NCI-H1417 treated with DMSO at 0.1 percent for 48 hours (cell line): ENCODE results near the gene NT5C3B.
"Not testable (repeated sequence)": the region's sequence is repeated elsewhere in the genome, so short reads cannot be mapped to it uniquely, and the experiment has no call there.

Experiments used
- DNase-seq: peaks from one replicate; lab custom pipeline; 2025; lab: John Stamatoyannopoulos, UW

The NT5C3B gene

DNA sequence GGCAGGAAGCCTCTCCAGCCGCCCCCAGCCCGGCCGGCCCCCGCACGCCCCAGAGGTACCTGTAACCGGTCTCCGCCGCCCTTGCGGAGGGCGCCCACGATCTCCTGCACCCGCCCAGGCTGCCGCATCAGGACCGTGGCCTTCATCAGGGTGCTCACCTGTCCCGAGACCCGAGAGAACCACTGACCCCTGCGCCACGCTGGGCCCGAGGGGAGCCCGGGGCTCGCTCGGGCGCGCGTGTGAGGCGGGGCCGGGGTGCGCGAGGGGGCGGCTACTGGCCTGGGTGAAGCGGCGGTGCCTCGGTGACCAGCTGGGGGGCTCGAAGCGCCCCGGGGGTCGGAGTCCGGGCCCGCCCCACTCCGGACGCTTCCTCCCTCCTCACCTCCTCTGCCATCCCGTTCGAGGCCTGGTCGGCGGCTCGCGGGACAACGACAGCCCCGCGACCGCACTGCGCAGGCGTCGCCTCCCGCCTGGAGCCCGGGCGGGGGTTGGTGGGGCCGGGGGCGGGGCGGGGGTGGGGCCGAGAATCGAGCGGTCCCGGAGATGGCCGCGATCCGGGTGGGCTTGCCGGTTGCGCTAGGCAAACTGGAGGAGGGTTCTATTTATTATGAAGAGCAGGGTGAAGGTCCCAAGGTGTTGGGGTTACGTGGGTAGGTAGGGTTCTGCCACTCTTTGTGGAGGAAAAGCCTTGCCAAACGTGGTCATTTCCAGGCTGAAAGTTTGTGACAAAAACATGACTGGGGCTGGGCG, at the start of gene NT5C3B:
TSS of gene NT5C3B (minus strand) at position 433 of the 750 bp plus-strand sequence. CDS start at position 394, 39 bp downstream.
- no peak for DNase-seq

DNA sequence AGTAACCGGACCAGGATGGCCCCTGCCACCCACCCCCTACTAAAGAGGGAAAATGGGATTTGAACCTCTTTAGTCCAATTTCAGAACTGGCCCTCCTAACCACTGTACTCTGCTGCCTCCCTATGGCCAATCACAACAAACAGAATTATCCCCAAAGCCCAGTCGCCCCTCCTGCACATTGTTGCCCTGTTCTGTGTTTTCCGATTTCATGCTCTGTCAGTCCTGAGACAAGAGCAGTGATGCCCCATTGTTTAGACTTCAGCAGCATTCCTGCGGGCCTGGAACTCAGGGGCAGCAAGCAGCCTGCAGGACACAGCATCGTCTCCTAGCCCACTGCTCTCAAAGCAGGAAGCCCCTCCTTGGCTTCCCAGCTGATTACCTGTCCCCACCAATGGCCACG, 49.7 kb upstream of the NT5C3B start:
- no peak for DNase-seq

DNA sequence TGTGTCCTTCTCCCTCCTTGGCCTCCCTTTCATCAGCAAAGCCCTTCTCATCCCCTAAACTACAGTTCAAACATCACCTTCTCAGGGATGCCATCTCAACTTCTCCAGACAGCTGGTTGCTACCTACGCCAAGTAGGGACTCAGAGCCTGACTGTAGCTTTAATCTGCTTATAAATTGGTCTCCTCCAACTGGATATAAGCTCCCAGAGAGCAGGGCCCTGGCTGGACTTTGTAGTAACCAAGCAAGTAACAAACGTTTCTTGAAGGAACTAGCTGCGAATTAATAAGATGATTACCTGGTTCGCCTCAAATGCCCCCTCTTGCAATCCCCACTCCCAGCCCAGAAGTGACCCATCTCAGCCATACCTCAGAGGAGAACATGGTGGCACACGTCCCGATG, 46.7 kb upstream of the NT5C3B start:
- DNase-seq: no peak

DNA sequence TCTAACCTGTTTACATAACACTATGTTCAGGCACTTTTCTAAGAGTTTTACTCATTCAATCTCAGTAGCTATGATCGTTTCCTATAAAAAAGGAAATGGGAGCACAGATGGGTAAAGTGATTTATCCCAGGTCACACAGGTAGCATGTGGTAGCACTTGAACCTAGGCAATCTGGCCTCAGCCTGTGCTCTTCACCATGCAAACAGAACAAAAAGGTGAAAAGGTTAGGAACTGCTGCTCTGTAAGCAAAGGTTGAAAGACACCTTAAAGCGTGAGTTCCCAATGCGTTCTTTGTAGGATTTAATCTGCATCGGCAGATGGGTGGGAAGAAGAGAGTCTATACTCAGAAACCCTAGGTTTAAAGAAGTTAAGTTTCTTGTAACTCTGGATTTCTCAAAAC, 44.1 kb upstream of the NT5C3B start:
- DNase-seq: no peak

DNA sequence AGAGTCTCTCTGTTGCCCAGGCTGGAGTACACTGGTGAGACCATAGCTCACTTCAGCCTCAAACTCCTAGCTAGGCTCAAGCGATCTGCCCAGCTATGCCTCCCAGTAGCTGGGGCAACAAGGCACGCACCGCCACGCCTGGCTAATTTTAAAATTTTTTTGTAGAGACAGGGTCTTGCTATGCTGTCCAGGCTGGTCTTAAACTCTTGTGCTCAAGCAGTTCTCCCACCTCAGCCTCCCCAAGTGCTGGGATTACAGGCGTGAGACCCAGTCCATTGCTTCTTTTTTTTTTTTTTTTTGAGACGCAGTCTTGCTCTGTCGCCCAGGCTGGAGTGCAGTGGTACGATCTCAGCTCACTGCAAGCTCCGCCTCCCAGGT, 38.2 kb upstream of the NT5C3B start:
- not testable (repeated sequence) for DNase-seq

DNA sequence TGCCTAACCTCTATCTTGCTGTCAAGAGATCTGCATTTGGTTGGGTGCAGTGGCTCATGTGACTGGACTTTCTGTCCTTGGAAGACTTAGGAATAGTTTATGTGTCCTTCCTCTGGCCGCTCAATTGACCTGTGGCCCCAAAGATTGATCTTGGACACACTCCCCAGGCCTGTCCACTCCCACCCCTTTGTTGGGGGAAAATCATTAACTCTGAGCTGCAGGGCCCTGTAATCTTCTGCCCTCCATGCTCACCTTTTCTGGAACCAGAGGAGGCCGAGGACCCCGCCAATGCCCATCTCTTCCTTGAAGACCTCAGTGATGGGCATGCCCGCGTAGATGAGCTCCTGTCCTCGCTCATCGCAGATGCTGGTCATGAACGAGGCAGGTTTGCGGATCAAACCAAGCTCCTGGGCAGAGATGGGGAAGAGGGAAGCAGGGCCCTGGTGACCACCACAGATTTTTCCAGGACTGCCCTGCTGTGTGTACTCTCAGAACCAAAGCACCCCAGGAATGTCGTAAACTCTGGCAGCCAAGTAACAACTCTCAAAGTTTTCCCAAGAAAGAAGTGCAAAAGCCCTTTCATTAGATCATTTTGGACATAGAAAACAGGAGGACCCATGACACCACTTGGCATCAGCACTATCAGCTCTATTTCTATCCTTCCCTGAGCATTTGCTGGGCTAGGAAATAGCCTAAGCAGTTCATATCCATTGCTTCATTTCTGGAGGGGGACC, 37.7 kb upstream of the NT5C3B start:
- DNase-seq: no peak

DNA sequence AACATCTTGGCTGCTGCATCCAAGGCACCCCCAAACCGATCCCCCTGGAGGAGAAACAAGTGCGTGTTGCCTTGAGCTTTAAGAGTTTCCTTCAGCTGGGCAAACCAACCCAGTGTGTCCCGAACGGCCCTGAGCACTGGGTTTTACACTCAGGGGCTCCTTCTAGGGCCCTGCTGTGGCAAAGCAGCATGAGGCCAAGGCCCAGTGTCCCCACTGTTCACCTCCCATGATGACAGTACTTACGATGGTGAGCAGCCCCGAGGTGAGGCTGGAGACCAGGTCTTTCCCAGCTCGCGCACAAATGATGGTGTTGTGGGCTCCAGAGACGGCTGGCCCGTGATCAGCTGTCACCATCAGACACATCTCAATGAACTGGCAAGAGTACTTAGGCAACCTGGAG, 35.8 kb upstream of the NT5C3B start:
- no peak for DNase-seq

DNA sequence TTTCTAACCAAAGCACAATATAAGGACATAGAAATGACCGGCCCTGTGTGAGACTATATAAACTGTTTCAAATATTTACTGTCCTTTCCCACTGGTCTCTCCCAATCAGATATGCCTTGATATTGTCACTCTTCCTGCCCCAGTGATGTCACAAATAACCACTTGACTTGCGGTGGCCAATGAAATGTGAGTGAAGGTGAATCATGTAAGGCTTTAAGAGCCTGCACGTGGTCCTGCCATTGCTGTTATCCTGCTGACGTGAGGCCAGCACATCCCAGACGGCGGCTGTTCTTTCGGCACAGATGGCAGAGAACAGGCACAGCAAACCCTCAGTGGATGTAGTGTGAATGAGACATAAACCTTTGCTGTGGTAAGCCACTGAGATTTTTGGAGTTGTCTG, 34.6 kb upstream of the NT5C3B start:
- DNase-seq: no peak

DNA sequence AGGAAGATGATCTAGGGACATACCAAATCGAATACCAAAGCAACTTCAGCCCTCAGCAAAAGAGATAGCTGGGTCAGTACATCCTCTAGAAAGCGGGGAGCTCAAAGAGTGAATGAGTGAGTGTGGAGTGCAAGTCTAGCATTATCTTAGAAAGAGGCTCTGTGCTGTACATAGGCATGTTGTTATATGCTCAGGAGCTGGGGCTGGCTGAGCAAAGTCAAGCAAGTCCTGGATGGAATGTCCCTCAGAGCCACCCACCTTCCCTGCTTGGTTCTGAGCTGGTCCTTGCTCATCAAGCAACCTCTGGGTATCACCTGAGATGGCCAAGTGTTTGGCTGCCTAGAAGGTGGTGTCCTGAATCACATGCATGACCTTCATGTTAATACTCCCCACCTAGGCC, 34.1 kb upstream of the NT5C3B start:
- no peak for DNase-seq

DNA sequence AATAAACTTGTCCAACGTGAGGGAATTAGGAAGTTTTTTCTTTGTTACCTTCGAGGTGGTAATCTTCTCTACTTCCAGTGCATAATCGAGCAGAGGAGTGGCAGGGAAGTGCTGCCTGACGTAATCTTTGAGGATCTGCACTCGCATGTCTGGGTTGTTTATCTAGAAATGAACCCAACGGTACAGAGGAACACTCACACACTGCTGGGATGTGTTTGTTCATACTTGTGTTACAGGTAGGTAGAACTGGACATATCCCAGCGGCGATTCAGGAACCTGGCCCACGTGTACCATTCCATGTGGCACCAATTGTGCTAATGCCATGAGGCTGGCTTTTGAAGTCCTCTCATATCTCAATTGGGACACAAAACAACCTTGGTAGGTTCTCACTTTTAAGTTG, 33.4 kb upstream of the NT5C3B start:
- DNase-seq: no peak

DNA sequence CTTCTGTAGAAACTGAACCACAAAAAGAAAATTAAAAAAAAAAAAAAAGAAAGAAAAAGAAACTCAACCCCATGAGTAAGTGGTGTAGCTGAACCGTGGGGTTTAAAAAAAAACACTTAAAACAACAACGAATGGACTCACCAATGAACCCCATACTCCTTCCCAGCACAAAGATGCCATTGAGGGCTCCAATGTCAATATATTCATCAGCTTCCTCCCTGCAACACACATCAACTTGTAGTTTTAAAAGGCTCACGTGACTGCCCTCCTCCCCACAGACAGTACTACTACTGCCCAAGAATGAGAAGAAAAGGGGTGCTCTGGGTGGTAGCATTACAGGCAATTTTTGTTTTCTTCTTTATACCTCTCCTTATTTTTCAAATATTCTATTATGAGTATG, 32.5 kb upstream of the NT5C3B start:
- DNase-seq: no peak

DNA sequence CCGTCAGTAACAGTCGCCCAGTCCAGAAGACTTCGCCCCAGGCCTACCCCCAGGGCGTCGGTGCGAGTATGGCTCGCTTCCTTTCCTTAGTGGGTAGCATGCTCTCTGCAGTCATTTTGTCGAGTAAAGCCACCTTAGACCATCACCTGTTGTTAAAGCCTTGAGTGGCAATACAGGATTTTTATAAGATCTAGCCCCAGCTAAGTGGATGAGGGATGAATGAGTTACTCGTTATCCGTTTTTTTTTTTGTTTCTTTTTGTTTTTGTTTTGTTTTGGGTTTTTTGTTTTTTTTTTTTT, 29.5 kb upstream of the NT5C3B start:
- no peak for DNase-seq

DNA sequence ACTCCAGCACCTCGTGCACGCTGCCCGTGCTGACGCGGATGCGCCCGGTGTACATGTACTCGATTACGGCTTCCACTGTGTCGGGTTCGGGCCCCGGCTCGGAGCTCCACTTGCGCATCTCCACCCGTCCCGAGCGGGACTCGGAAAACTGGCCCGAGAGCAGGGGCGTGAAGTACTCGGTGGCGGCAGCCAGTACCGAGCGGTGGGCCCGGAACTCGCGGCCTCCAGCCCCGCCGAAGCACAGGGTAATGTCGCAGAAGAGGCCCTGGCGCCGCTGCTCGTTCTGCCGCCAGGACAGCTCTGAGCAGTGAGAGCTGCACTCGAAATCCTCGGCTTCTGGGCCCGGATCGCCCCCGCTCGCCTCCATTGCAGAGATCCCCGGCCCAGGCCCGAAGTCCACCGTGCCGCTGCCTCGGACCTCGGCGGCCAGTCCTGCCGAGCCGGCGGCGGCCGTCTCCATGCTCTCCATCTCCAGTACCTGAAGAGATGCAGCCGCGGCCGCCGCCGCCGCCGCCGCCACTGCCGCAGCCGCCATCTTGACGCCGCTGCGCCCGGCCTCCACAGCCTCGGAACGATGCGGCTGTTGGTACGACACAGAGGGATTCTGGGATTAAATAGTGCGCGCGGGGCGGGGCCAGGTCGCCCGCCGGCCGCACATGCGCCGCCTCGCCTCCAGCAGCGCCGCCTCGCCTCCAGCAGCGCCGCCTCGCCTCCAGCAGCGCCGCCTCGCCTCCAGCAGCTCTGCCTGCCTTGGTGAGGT, 29.0 kb upstream of the NT5C3B start, which contains the start of gene KLHL11:
TSS of gene KLHL11 (minus strand) at position 588 of the 760 bp plus-strand sequence. CDS start at position 535, 53 bp downstream.
- peak; percentile 13 for DNase-seq

DNA sequence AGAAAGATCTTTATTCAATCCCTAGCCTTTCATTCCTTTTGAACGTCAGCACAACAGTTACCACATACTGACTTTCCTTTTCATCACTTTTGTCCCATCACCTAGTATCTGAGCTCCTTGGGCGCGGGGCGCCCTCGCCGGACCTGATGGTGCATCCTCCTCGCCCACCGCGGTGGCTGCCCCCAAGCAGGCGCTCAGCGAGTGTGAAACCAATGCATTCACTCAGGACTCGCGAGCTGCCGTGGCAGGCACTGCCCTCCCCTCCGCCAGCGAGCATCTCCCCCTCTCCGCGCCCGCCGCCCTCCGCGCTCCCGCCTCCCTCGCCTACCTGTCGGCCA, 28.4 kb upstream of the NT5C3B start:
- DNase-seq: no peak

DNA sequence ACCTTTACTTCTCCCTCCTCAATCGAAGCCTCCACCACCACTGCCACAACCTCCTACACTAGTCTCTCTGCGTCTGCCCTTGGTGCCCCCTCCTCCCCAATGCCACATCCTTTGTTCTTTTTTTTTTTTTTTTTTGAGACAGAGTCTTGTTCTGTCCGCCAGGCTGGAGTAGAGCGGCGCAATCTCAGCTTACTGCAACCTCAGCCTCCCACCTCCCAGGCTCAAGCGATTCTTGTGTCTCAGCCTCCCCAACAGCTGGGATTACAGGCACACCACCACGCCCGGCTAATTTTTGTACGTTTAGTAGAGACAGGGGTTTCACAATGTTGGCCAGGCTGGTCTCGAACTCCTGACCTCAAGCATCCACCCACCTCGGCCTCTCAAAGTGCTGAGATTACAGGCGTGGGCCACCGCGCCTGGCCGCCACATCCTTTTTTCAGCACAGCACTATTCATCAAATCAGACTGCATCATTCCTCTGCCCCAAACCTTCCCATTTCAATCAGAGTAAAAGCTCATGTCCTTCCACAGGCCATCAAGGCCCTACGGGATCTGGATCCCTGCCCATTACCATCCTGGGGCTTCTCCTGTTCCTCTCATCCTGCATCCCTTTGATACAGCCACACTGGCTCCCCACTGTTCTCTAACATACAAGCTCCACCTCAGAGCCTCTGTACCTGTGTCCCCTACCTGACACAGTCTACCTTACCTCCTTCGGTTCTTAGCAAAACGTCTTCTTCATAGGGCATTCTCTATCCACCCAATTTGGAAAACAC, 27.2 kb upstream of the NT5C3B start:
- no peak for DNase-seq

DNA sequence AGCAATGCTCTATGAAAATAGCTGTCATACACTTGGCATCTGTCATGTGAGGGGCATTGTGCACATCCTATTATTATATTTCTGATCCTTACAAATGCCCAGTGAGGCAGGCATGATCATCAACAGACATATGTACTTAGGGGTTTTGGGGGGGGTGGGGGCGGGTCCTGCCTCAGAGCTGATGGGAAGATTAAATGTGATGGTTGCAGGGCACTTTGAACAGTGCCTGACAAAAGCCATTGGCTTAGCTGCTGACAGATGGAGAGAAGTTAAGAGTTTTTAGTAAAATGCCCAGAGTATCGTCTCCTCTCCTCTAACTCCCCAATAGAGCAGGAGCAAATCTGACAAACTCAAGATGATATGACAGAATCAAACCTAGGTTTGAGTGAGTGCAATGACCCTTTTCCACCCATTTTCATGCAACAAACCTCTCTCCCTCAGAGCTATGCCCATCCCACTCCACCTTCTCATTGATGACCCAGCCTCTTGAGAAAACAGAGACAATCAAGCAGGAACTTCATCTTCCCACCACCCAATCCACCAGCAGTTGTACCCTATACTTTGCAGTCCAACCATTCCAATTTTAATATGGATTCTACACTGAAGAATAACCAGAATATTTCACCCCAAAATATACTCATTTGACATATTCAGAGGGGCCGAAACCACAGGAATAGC, 24.4 kb upstream of the NT5C3B start:
- no peak for DNase-seq

DNA sequence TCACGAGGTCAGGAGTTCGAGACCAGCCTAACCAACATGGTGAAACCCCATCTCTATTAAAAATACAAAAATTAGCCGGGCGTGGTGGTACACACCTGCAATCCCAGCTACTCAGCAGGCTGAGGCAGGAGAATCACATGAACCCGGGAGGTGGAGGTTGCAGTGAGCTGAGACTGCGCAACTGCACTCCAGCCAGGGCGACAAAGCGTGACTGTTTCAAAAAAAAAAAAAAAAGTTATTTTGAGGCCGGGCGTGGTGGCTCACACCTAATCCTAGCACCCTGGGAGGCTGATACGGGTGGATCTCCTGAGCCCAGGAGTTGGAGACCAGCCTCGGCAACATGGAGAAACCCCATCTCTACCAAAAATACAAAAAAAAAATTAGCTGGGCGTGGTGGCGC, 15.3 kb upstream of the NT5C3B start:
- DNase-seq: not testable (repeated sequence)

DNA sequence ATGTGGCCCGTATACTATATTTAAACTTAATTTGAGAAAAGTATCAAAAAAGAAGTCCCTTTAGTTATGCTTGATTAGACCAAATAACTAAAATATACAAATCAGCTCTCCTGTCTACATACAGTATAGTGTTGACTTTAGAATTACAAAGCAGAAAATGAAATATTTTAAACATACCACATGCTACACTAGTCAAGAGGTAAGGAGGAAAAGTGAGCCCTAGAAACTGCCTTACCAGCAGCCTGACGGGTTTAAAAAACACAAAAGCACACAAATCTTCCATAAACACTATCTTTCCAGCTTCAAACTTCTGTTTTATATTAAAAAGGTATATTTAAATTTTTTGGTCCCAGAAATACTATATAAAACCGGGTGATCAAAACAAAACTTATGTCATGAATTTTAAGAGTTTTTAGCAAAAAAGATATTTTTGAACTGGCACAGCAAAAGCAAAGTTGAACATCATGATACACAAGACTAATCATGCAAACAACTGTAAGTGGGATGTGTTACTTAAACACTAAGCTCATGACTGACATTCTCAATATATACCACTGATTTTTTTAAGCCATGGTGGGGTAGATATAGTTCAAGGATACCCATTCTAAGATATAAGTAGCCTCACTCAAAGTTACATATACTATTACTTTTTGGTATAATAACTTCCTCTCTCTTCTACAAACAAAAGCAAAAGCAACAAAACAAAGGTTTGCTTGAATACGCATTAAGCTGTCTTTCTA, 13.4 kb upstream of the NT5C3B start:
- no peak for DNase-seq

DNA sequence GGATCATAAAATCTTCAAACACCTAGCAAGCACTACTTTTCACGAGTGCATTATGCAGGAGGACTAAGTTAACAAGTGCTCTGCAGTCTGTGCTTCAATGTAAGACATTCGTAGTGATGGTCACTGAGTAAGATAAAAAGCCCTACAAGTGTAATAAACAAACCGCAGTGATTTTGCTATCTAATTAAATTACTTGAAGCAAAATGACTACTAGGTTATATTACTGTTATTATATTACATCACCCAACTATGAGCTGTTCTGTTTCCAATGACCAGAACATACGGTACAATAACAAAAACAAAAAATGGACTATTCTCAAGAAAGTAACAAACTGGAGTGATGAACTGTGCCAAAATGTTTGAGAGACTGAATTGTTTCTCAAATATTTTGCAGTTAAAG, 12.8 kb upstream of the NT5C3B start:
- DNase-seq: no peak

DNA sequence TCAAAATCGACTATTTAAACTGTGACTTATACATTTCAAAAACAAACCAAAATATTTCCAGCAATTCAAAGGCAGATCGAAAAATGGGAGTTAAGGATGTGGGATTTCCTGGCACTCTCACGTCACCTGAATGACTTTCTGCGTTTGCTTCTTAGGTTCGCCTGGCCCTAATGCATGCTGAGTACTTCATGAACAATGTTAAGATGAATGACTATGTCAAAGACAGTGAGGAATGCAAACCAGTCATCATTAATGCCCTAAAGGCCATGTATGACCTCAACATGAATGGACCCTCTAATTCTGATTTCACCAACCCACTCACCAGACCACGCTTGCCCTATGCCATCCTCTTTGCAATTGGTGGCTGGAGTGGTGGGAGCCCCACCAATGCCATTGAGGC, 8.9 kb upstream of the NT5C3B start:
- DNase-seq: no peak

DNA sequence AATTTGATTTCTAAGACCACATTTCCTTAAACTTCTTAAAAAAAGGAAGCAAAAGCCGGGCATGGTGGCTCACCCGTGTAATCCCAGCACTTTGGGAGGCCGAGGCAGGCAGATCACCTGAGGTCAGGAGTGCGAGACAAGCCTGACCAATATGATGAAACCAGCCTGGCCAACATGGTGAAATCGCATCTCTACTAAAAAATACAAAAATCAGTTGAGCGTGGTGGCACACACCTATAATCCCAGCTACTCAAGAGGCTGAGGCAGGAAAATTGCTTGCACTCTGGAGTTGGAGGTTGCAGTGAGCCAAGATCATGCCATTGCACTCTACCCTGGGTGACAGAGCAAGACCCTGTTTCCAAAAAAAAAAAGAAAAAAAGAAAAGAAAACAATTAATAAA, 4.7 kb upstream of the NT5C3B start:
- DNase-seq: not testable (repeated sequence)
